MCF 10A (cell line): ENCODE data around the gene C1QTNF9B. TPM values are rescaled to one million over a fixed set of nuclear protein-coding genes. Genes with fewer than 3 reads are reported as not detected.
A peak's percentile ranks its signal among the peaks of the same experiment; 100 is the strongest.

Experiments
- BruUV-seq: library from RNA; stranded (reverse); fragments of 400-500 nt; replicated peaks from 2 replicates; lab custom pipeline; 2021; lab: Mats Ljungman, UMichigan
- CTCF ChIA-PET: fragments of 300-600 bp; sonication (Branson Sonifier 250); formaldehyde crosslinking; extraction: SDS; loops from one replicate; lab custom pipeline; 2021; ENCODE audit warnings: antibody characterized with exemption, inconsistent platforms; lab: Yijun Ruan, JAX
- POLR2A ChIA-PET: fragments of 300-600, 350-650 bp; sonication (Branson Sonifier 250); formaldehyde crosslinking; extraction: SDS; loops from one replicate; lab custom pipeline; 2020; ENCODE audit warnings: antibody characterized with exemption, inconsistent platforms; lab: Yijun Ruan, JAX
- DNase-seq: peaks from one replicate; pipeline ENCODE4 v3.0.0-alpha.2; 2018; ENCODE audit not compliant: unreplicated experiment
- H3K27ac Mint-ChIP-seq: one replicate; pipeline ENCODE4 v1.8.0; 2022; ENCODE audit warnings: mild to moderate bottlenecking, low read depth, mixed read lengths; ENCODE audit not compliant: unreplicated experiment
- H3K27me3 Mint-ChIP-seq: one replicate; pipeline ENCODE4 v1.8.0; 2022; ENCODE audit warnings: mixed read lengths; ENCODE audit not compliant: insufficient read depth, unreplicated experiment
- H3K36me3 Mint-ChIP-seq: one replicate; pipeline ENCODE4 v1.8.0; 2022; ENCODE audit warnings: mild to moderate bottlenecking, moderate library complexity, mixed read lengths; ENCODE audit not compliant: insufficient read depth, unreplicated experiment
- H3K4me1 Mint-ChIP-seq: one replicate; pipeline ENCODE4 v1.8.0; 2022; ENCODE audit warnings: mixed read lengths; ENCODE audit not compliant: insufficient read depth, unreplicated experiment
- H3K4me3 Mint-ChIP-seq: one replicate; pipeline ENCODE4 v1.8.0; 2022; ENCODE audit warnings: mild to moderate bottlenecking, moderate library complexity, mixed read lengths; ENCODE audit not compliant: unreplicated experiment
- H3K9me3 Mint-ChIP-seq: one replicate; pipeline ENCODE4 v1.8.0; 2022; ENCODE audit warnings: mixed read lengths; ENCODE audit not compliant: unreplicated experiment
- intact Hi-C: fragments of 100-400 bp; cut with micrococcal nuclease; formaldehyde crosslinking; loops from 2 replicates; pipeline ENCODE4 v1.14.1; 2022
- total RNA-seq: library from RNA; stranded (reverse); gene quantifications from 2 replicates; pipeline ENCODE4 v1.2.3, GENCODE V29; 2022
- TF ChIP-seq, protein P1 (sequence below): fragments of 200-600 bp; IDR thresholded peaks from one replicate; pipeline ENCODE4 v1.8.0; 2022; ENCODE audit warnings: antibody characterized with exemption, mild to moderate bottlenecking; ENCODE audit not compliant: unreplicated experiment

C1QTNF9B gene
- total RNA-seq, 1 experiment from 2014 or later, result not detected

DNA sequence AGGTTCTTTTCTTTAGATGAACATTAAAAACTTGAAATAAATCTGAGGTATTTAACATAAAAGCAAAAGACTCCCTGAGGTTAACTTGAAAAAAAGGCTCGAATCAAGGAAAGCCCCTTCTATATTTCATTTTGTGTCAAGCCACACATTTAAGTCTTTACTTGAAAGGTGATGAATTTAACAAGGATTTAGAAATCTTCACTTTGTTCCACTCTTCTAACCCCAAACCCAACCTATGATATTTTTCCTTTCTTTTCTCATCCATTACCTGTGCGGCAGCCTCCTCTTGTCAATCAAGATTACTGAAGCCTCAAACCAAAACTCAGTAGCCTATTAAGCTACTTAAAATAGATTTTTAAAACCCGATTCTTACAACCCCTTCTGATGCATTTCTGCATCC lies 41.9 kb downstream of the C1QTNF9B start:
- ChIA-PET CTCF (interaction anchor here (1.1 kb wide), 1 partner anchor 392 kb away, joined by 4 read pairs; no protein-coding TSS in a partner anchor), POLR2A (interaction anchor here (0.9 kb wide), 1 partner anchor 466 kb away, joined by 3 read pairs; no protein-coding TSS in a partner anchor)
- intact Hi-C loops, result no loop called here
- Mint-ChIP-seq H3K4me3 (no peak overlapping the region), H3K36me3 (peaks cover 6% of the 10 kb centered on the region), H3K27me3 (no peaks in the 10 kb centered on the region), H3K9me3 (no peaks in the 10 kb centered on the region), H3K27ac (no peak overlapping the region), H3K4me1 (peaks cover 5% of the 10 kb centered on the region)
- no peak for DNase-seq
- TF ChIP-seq, protein P1, sequence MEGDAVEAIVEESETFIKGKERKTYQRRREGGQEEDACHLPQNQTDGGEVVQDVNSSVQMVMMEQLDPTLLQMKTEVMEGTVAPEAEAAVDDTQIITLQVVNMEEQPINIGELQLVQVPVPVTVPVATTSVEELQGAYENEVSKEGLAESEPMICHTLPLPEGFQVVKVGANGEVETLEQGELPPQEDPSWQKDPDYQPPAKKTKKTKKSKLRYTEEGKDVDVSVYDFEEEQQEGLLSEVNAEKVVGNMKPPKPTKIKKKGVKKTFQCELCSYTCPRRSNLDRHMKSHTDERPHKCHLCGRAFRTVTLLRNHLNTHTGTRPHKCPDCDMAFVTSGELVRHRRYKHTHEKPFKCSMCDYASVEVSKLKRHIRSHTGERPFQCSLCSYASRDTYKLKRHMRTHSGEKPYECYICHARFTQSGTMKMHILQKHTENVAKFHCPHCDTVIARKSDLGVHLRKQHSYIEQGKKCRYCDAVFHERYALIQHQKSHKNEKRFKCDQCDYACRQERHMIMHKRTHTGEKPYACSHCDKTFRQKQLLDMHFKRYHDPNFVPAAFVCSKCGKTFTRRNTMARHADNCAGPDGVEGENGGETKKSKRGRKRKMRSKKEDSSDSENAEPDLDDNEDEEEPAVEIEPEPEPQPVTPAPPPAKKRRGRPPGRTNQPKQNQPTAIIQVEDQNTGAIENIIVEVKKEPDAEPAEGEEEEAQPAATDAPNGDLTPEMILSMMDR, result no peak
- no TSS peak for BruUV-seq

DNA sequence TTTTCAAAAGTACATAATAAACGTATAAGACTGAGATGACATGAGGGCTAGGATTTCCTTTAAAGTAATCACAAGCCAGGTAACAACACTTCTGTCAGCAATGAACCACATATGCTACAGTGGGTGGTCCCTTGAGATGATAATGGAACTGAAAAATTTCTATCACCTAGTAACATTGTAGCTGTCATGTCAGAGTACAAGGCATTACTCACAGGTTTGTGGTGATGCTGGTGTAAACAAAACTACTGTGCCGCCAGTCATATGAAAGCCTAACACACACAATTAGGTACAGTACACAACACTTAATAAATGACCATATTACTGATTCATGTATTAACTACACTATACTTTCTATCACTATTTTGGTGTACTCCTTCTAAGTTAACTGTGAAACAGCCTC lies 45.0 kb downstream of the C1QTNF9B start:
- Mint-ChIP-seq H3K4me1 (peaks cover 5% of the 10 kb centered on the region), H3K27me3 (no peaks in the 10 kb centered on the region), H3K36me3 (peaks cover 12% of the 10 kb centered on the region), H3K9me3 (no peaks in the 10 kb centered on the region), H3K4me3 (no peak overlapping the region), H3K27ac (no peak overlapping the region)
- BruUV-seq, result no TSS peak
- ChIA-PET POLR2A (interaction anchor here (1.0 kb wide), 1 partner anchor 16 kb away, joined by 4 read pairs; no protein-coding TSS in a partner anchor), CTCF (no interaction called here)
- intact Hi-C loops, result no loop called here
- TF ChIP-seq, protein P1, result no peak
- no peak for DNase-seq

DNA sequence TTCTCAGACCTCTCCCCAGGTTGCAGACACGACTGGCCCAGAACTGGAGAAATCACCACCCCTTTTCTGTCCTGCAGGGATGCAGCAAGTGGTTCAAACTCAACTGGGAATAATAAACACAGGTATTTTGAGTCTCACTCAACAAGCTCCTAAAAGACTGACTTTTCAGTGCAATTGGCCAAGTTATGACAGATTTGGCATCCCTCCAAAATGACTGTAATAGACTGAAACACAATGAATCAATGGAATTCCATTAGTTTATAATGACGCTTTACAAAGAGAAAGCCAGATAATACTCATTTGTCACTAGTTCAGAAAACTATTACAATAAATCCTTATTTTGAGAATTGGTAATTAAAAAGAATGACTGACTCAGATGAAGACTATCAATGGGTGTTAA lies 46.2 kb downstream of the C1QTNF9B start:
- BruUV-seq, result no TSS peak
- intact Hi-C loops, result no loop called here
- ChIA-PET CTCF (interaction anchor here (0.6 kb wide), 1 partner anchor 47 kb away, joined by 3 read pairs; no protein-coding TSS in a partner anchor), POLR2A (no interaction called here)
- DNase-seq, result peak; percentile 35
- Mint-ChIP-seq H3K9me3 (no peaks in the 10 kb centered on the region), H3K27ac (no peak overlapping the region), H3K4me1 (peaks cover 5% of the 10 kb centered on the region), H3K36me3 (peaks cover 8% of the 10 kb centered on the region), H3K27me3 (no peaks in the 10 kb centered on the region), H3K4me3 (no peak overlapping the region)
- TF ChIP-seq, protein P1, result no peak

DNA sequence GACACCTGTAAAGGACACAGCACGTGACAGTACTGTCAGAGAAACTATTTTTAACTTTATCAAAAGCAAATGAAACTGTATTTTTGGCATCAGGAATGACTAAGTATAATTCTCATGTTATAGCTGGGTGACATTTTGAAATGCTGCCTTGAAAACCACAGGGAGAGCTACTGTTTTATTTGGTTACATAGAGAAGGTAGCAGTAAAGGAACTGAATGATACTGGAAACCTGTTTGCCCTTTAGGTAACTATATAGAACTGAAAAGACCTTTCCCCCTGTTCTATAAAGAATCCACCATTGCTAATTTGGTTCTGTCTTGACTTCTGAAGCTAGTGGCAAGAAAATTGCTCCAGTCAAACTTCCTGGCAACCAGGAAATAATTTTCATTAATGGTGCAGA lies 47.2 kb downstream of the C1QTNF9B start:
- Mint-ChIP-seq H3K27me3 (no peaks in the 10 kb centered on the region), H3K4me1 (peaks cover 5% of the 10 kb centered on the region), H3K4me3 (no peak overlapping the region), H3K9me3 (no peaks in the 10 kb centered on the region), H3K36me3 (peaks cover 6% of the 10 kb centered on the region), H3K27ac (no peak overlapping the region)
- intact Hi-C loops, result no loop called here
- no TSS peak for BruUV-seq
- TF ChIP-seq, protein P1, result no peak
- no peak for DNase-seq
- POLR2A ChIA-PET, result interaction anchor here (0.6 to 0.8 kb wide), 4 partner anchors 12 to 967 kb away, joined by 3 to 4 read pairs (median 3); no protein-coding TSS in a partner anchor
- CTCF ChIA-PET, result no interaction called here
